Measurements from ENCODE around the gene SLAMF6.
A peak's percentile ranks its signal among the peaks of the same experiment; 100 is the strongest.
"Not testable (repeated sequence)": the region's sequence is repeated elsewhere in the genome, so short reads cannot be mapped to it uniquely, and the experiment has no call there.

SLAMF6 gene

GRCh38 chr1:160504651-160505050, 18.4 kb downstream of the SLAMF6 start:
- DNase-seq (ENCODE audit: low spot score) = no peak

- no peak for DNase-seq (ENCODE audit: low spot score)
Observed at GRCh38 chr1:160503087-160503486, 20.0 kb downstream of the SLAMF6 start.

GRCh38 chr1:160500321-160500990, 22.6 kb downstream of the SLAMF6 start:
- DNase-seq (ENCODE audit: low spot score) = no peak

- peak; percentile 39 for DNase-seq (ENCODE audit: low spot score)
Observed at GRCh38 chr1:160499631-160500030, 23.4 kb downstream of the SLAMF6 start.

- not testable (repeated sequence) for DNase-seq (ENCODE audit: low spot score)
Observed at GRCh38 chr1:160498301-160499065, 24.6 kb downstream of the SLAMF6 start.

GRCh38 chr1:160496334-160496733, 26.7 kb downstream of the SLAMF6 start:
- DNase-seq (ENCODE audit: low spot score) = no peak

GRCh38 chr1:160494620-160495019, 28.4 kb downstream of the SLAMF6 start:
- DNase-seq (ENCODE audit: low spot score) = no peak

GRCh38 chr1:160492617-160493016, 30.4 kb downstream of the SLAMF6 start:
- no peak for DNase-seq (ENCODE audit: low spot score)

- DNase-seq (ENCODE audit: low spot score) = no peak
Observed at GRCh38 chr1:160491981-160492380, 31.1 kb downstream of the SLAMF6 start.

GRCh38 chr1:160491017-160491416, 32.0 kb downstream of the SLAMF6 start:
- no peak for DNase-seq (ENCODE audit: low spot score)

GRCh38 chr1:160489513-160490261, 33.4 kb downstream of the SLAMF6 start:
- DNase-seq (ENCODE audit: low spot score) = no peak

- no peak for DNase-seq (ENCODE audit: low spot score)
Observed at GRCh38 chr1:160488347-160489058, 34.6 kb downstream of the SLAMF6 start.

GRCh38 chr1:160486453-160486852, 36.6 kb downstream of the SLAMF6 start:
- no peak for DNase-seq (ENCODE audit: low spot score)

- no peak for DNase-seq (ENCODE audit: low spot score)
Observed at GRCh38 chr1:160483505-160484185, 39.4 kb downstream of the SLAMF6 start.

GRCh38 chr1:160481979-160482596, 41.0 kb downstream of the SLAMF6 start:
- DNase-seq (ENCODE audit: low spot score) = no peak

GRCh38 chr1:160480781-160481180, 42.3 kb downstream of the SLAMF6 start:
- DNase-seq (ENCODE audit: low spot score) = not testable (repeated sequence)

- not testable (repeated sequence) for DNase-seq (ENCODE audit: low spot score)
Observed at GRCh38 chr1:160479091-160479490, 44.0 kb downstream of the SLAMF6 start.

GRCh38 chr1:160474392-160475242, 48.4 kb downstream of the SLAMF6 start:
- DNase-seq (ENCODE audit: low spot score) = no peak

- DNase-seq (ENCODE audit: low spot score) = no peak
Observed at GRCh38 chr1:160472112-160472511, 50.9 kb downstream of the SLAMF6 start.

GRCh38 chr1:160471253-160471652, 51.8 kb downstream of the SLAMF6 start:
- DNase-seq (ENCODE audit: low spot score) = no peak
